HepG2 (cell line): Measurements from ENCODE around the gene PGC. TPM values are rescaled to one million over a fixed set of nuclear protein-coding genes. Genes with fewer than 3 reads are reported as not detected.

Experiments
- ADNP ChIP-seq: sonication (generic); formaldehyde crosslinking; IDR thresholded peaks from 2 replicates; pipeline ENCODE4 v1.4.0; 2020; ENCODE audit warnings: missing genetic modification reagents
- AGO2 ChIP-seq: fragments of 200-400 bp; formaldehyde crosslinking; optimal IDR thresholded peaks from 2 replicates; pipeline ENCODE3; 2017; ENCODE audit warnings: mild to moderate bottlenecking, low read depth, low read length, moderate library complexity
- CAMTA2 ChIP-seq: sonication (generic); formaldehyde crosslinking; IDR thresholded peaks from 2 replicates; pipeline ENCODE4 v1.4.0; 2020; ENCODE audit warnings: mild to moderate bottlenecking, missing genetic modification reagents, borderline replicate concordance
- CENPT ChIP-seq: sonication (generic); formaldehyde crosslinking; IDR thresholded peaks from 2 replicates; pipeline ENCODE4 v1.8.0; 2022; ENCODE audit warnings: low read depth, mild to moderate bottlenecking, moderate library complexity, missing genetic modification reagents
- CREM ChIP-seq, 2 experiments: sonication (generic) in 1 of 2; formaldehyde crosslinking in 1 of 2; IDR thresholded peaks; 2 replicates each; pipeline versions ENCODE4 v1.4.0 to v1.6.1; 2016 to 2020; ENCODE audit warnings: antibody characterized with exemption in 1 of 2, mild to moderate bottlenecking in 1 of 2, missing genetic modification reagents in 1 of 2
- HHEX ChIP-seq: IDR thresholded peaks from 2 replicates; pipeline ENCODE4 v1.6.1; 2016; ENCODE audit warnings: control low read depth
- HOXA5 ChIP-seq: sonication (generic); formaldehyde crosslinking; IDR thresholded peaks from 2 replicates; pipeline ENCODE4 v1.4.0; 2020; ENCODE audit warnings: missing genetic modification reagents
- PCBP2 ChIP-seq: fragments of 200-400 bp; formaldehyde crosslinking; optimal IDR thresholded peaks from 2 replicates; pipeline ENCODE3; 2018; ENCODE audit warnings: low read length, low read depth; ENCODE audit not compliant: poor library complexity, severe bottlenecking
- PREB ChIP-seq: sonication (generic); formaldehyde crosslinking; IDR thresholded peaks from 2 replicates; pipeline ENCODE4 v1.4.0; 2020; ENCODE audit warnings: missing genetic modification reagents
- RBM39 ChIP-seq: fragments of 200-400 bp; formaldehyde crosslinking; IDR thresholded peaks from one replicate; pipeline ENCODE4 v1.6.1; 2018; ENCODE audit warnings: antibody characterized with exemption, mild to moderate bottlenecking, low read depth, low read length; ENCODE audit not compliant: poor library complexity, severe bottlenecking
- SMARCC2 ChIP-seq: fragments of 450-650 bp; IDR thresholded peaks from 2 replicates; pipeline ENCODE4 v1.6.1; 2017; ENCODE audit warnings: antibody characterized with exemption, mild to moderate bottlenecking
- SP4 ChIP-seq: sonication (generic); formaldehyde crosslinking; IDR thresholded peaks from 2 replicates; pipeline ENCODE4 v1.8.1; 2023; ENCODE audit warnings: mild to moderate bottlenecking, missing genetic modification reagents
- SRSF1 ChIP-seq: fragments of 200-400 bp; formaldehyde crosslinking; optimal IDR thresholded peaks from 2 replicates; pipeline ENCODE3; 2017; ENCODE audit warnings: mild to moderate bottlenecking, low read depth, low read length, moderate library complexity
- WIZ ChIP-seq: sonication (generic); formaldehyde crosslinking; IDR thresholded peaks from 2 replicates; pipeline ENCODE4 v1.5.1; 2020; ENCODE audit warnings: mild to moderate bottlenecking, missing genetic modification reagents
- ZNF292 ChIP-seq: sonication (generic); formaldehyde crosslinking; IDR thresholded peaks from 2 replicates; pipeline ENCODE4 v1.8.1; 2022; ENCODE audit warnings: mild to moderate bottlenecking, low read depth, missing genetic modification reagents, borderline replicate concordance
- ZNF3 ChIP-seq: IDR thresholded peaks from 2 replicates; pipeline ENCODE4 v1.7.0; 2017; ENCODE audit warnings: inconsistent platforms
- ZNF468 ChIP-seq: sonication (generic); formaldehyde crosslinking; IDR thresholded peaks from 2 replicates; pipeline ENCODE4 v1.8.0; 2022; ENCODE audit warnings: mild to moderate bottlenecking, moderate library complexity, missing genetic modification reagents
- ZNF761 ChIP-seq: sonication (generic); formaldehyde crosslinking; conservative IDR thresholded peaks from 2 replicates; pipeline ENCODE4 v1.4.0; 2020; ENCODE audit warnings: mild to moderate bottlenecking, missing genetic modification reagents
- ZNF780A ChIP-seq: sonication (generic); formaldehyde crosslinking; IDR thresholded peaks from 2 replicates; pipeline ENCODE4 v1.8.0; 2022; ENCODE audit warnings: mild to moderate bottlenecking, missing genetic modification reagents, moderate library complexity
- ZNF839 ChIP-seq: sonication (generic); formaldehyde crosslinking; IDR thresholded peaks from 2 replicates; pipeline ENCODE4 v1.4.0; 2020; ENCODE audit warnings: missing genetic modification reagents, mild to moderate bottlenecking, borderline replicate concordance
- ZSCAN22 ChIP-seq: sonication (generic); formaldehyde crosslinking; IDR thresholded peaks from 2 replicates; pipeline ENCODE4 v1.4.0; 2020; ENCODE audit warnings: mild to moderate bottlenecking, missing genetic modification reagents
- polyA plus RNA-seq, 8 experiments: library from polyadenylated mRNA; depleted of rRNA in 3 of 8; stranded (reverse) in 7 of 8; unstranded in 1 of 8; fragments of >200 nt; fragmentation: Illumina TruSeq in 4 of 8; extraction: Trizol in 4 of 8; gene quantifications; 2 replicates each; pipeline versions ENCODE4 v1.2.1 to v1.2.3, GENCODE V29; 2011 to 2016; ENCODE audit warnings: low read depth in 4 of 8, missing spikeins in 1 of 8, mixed read lengths in 1 of 8; ENCODE audit not compliant: insufficient read depth in 1 of 8
- total RNA-seq, 5 experiments: library from RNA; depleted of rRNA; stranded (reverse); fragments of >200 nt; fragmentation: Illumina TruSeq; extraction: Trizol; gene quantifications; 2 replicates each; pipeline ENCODE4 v1.2.3, GENCODE V29; 2016; ENCODE audit warnings: low read depth in 1 of 5
- TF ChIP-seq, protein P1 (sequence below): sonication (generic); formaldehyde crosslinking; IDR thresholded peaks from 2 replicates; pipeline ENCODE4 v1.5.1; 2020; ENCODE audit warnings: mild to moderate bottlenecking, missing genetic modification reagents, moderate library complexity

The PGC gene
- total and polyA plus RNA-seq, 2 of the 13 experiments (the other 11 are each of a cell fraction or from before 2014, with no cell fraction given) = 426 to 502 TPM

GRCh38 chr6:41786451-41787218 lies 39.4 kb upstream of the PGC start (continued):
- TF ChIP-seq HHEX = no peak
- no peak for TF ChIP-seq PCBP2
- no peak for TF ChIP-seq ADNP (CRISPR knock-in tag)
- TF ChIP-seq WIZ = 0 out of 2 replicates have a peak, but pooled peaks have one; percentile 31
- TF ChIP-seq RBM39 = peak; percentile 37
- no peak for TF ChIP-seq CREM (IDR thresholded peaks at IDR 0.05)
- no peak; the same call in 1 of the 2 replicates for TF ChIP-seq CREM (CRISPR knock-in tag; IDR thresholded peaks at IDR 0.05)
- TF ChIP-seq ZNF761 (CRISPR knock-in tag) = 0 out of 2 replicates have a peak, but pooled peaks have one; percentile 61
- TF ChIP-seq, protein P1, sequence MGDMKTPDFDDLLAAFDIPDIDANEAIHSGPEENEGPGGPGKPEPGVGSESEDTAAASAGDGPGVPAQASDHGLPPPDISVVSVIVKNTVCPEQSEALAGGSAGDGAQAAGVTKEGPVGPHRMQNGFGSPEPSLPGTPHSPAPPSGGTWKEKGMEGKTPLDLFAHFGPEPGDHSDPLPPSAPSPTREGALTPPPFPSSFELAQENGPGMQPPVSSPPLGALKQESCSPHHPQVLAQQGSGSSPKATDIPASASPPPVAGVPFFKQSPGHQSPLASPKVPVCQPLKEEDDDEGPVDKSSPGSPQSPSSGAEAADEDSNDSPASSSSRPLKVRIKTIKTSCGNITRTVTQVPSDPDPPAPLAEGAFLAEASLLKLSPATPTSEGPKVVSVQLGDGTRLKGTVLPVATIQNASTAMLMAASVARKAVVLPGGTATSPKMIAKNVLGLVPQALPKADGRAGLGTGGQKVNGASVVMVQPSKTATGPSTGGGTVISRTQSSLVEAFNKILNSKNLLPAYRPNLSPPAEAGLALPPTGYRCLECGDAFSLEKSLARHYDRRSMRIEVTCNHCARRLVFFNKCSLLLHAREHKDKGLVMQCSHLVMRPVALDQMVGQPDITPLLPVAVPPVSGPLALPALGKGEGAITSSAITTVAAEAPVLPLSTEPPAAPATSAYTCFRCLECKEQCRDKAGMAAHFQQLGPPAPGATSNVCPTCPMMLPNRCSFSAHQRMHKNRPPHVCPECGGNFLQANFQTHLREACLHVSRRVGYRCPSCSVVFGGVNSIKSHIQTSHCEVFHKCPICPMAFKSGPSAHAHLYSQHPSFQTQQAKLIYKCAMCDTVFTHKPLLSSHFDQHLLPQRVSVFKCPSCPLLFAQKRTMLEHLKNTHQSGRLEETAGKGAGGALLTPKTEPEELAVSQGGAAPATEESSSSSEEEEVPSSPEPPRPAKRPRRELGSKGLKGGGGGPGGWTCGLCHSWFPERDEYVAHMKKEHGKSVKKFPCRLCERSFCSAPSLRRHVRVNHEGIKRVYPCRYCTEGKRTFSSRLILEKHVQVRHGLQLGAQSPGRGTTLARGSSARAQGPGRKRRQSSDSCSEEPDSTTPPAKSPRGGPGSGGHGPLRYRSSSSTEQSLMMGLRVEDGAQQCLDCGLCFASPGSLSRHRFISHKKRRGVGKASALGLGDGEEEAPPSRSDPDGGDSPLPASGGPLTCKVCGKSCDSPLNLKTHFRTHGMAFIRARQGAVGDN (CRISPR knock-in tag) = peak; percentile 71
- no peak for TF ChIP-seq SMARCC2
- no peak for TF ChIP-seq CAMTA2
- TF ChIP-seq ZSCAN22 (CRISPR knock-in tag) = peak; percentile 0; the same call in 1 of the 2 replicates
- 0 out of 2 replicates have a peak, but pooled peaks have one; percentile 15 for TF ChIP-seq ZNF839 (CRISPR knock-in tag)
- TF ChIP-seq ZNF468 = no peak; the same call in 1 of the 2 replicates
- peak; percentile 64 for TF ChIP-seq SRSF1
- no peak for TF ChIP-seq ZNF3
- 0 out of 2 replicates have a peak, but pooled peaks have one; percentile 80 for TF ChIP-seq CENPT (CRISPR knock-in tag)
- no peak for TF ChIP-seq ZNF780A
- TF ChIP-seq PREB = no peak
- TF ChIP-seq ZNF292 = 0 out of 2 replicates have a peak, but pooled peaks have one; percentile 20
- TF ChIP-seq HOXA5 (CRISPR knock-in tag) = peak; percentile 88
- peak; percentile 77 for TF ChIP-seq SP4 (CRISPR knock-in tag)
- TF ChIP-seq AGO2 = peak; percentile 65
